ENCODE results near the gene TTC22. TPM values are rescaled to one million over a fixed set of nuclear protein-coding genes. Genes with fewer than 3 reads are reported as not detected.

The TTC22 gene
- total RNA-seq, result 24.9 TPM

GRCh38 chr1:54800899-54801759 is at the start of gene TTC22:
TSS of gene TTC22 (minus strand) at chr1:54801323. CDS start at chr1:54801163, 160 bp downstream.
- peak; percentile 69 for DNase-seq (ENCODE audit: low spot score)

DNA sequence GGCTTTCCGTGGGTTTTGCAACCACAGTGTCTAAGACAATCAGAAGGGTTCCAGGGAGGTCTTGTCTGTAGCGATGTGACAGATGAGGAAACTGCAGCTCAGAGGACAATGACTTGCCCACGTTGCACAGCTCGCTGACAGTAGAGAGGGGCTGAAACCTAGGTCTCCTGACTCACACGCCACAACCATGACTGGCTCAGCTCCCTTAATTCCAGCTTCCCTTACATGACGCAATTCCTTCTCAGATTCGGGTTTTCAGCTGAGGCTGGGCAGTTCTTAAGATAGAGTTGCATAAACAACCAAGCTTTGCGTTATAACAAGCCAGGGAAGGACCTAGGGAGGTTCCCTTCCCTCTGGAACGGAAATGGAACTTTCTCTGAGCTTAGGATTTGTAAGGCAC is 49.6 kb upstream of the TTC22 start:
- DNase-seq (ENCODE audit: low spot score), result peak; percentile 38

- DNase-seq (ENCODE audit: low spot score), result no peak
Observed at GRCh38 chr1:54850069-54850730, 49.1 kb upstream of the TTC22 start.

GRCh38 chr1:54849219-54850068 is 48.3 kb upstream of the TTC22 start:
- DNase-seq (ENCODE audit: low spot score), result no peak

GRCh38 chr1:54848134-54848948 is 47.2 kb upstream of the TTC22 start:
- no peak for DNase-seq (ENCODE audit: low spot score)

DNA sequence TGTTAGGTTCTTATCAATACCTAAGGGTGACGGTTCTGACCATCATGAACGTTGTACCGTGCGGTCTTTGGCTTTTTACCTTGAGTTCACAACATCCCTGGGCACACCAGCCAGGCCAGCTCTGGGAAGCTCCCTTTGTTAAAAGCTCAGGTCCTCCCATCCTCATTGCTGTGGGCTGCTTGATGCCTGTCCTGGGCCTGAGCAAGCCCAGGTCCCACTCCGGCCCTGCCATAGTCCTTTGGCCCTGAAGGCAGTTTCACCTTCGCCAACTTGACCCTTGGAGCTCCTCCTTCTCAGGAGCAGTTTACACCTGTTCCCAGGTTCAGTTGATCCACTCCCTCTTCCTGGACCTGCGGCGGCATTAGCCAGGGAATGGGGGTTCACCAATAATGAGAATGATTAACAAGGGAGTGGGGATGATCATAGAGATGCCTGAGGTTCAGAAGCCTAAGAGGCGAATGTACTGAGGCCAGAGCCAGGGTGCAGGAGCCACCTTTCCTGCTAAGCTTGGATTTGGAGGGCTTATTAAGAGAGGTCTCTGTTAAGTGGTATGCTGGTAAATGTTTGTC is 45.7 kb upstream of the TTC22 start:
- no peak for DNase-seq (ENCODE audit: low spot score)

- no peak for DNase-seq (ENCODE audit: low spot score)
Observed at GRCh38 chr1:54846301-54846700, 45.2 kb upstream of the TTC22 start.

DNA sequence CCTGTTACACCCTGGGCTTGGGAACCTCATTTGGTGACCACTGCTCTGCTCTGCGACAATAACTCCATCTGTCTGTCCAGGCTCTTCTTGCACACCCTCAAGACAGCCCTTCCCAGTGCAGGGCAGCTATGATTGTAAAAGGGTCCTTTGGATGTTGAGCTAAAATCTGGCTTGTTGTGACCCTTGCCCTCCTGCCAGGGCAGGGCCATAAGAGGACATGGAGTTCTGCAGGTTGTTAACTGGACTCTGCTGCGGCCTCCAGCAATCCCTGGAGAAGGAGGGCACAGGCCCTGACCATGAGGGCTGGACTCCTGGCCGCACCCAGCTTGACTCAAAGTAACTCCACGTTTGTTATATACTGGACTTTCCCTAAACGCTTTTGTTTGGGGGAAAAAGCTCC is 44.6 kb upstream of the TTC22 start:
- DNase-seq (ENCODE audit: low spot score), result no peak

DNA sequence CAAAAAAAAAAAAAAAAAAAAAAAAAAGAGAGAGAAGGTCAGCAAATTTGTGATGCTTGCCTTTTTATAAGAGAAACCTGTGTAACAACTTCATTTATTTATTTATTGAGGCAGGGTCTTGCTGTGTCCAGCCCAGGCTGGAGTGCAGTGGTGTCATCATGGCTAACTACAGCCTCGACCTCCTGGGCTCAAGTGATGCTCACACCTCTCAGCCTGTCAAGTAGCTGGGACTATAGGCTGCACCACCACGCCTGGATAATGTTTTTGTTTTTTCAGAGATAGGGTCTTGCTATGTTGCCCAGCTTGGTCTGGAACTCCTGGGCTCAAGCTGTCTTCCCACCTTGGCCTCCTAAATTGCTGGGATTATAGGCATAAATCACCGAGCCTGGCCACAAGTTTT is 43.4 kb upstream of the TTC22 start:
- DNase-seq (ENCODE audit: low spot score), result no peak

DNA sequence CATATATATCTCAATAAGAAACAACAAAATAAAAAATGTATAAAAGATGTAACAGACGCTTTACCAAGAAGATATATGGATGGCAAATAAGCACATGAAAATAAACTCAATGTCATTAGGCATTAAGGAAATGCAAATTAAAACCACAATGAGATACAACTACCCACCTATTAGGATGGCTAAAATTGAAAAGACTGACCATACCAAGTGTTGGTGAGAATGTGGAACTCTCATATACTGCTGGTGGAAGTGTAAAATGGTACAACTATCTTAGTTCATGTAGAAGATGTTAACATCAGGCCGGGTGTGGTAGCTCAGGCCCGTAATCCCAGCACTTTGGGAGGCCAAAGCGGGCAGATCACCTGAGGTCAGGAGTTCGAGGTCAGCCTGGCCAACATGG is 42.3 kb upstream of the TTC22 start:
- no peak for DNase-seq (ENCODE audit: low spot score)

DNA sequence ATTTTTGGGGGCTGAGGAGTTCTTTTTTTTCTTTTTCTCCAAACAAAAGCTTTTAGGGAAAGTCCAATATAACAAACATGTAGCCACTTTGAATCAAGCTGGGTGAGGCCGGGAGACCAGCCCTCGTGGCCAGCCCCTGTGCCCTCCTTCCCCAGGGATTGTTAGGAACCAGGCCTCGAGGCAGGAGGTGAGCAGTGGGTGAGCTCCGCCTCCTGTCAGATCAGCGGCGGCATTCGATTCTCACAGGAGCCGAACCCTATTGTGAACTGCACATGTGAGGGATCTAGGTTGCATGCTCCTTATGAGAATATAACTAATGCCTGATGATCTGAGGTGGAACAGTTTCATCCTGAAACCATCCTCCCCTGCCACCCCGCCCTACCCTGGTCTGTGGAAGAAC is 41.8 kb upstream of the TTC22 start:
- DNase-seq (ENCODE audit: low spot score), result no peak

DNA sequence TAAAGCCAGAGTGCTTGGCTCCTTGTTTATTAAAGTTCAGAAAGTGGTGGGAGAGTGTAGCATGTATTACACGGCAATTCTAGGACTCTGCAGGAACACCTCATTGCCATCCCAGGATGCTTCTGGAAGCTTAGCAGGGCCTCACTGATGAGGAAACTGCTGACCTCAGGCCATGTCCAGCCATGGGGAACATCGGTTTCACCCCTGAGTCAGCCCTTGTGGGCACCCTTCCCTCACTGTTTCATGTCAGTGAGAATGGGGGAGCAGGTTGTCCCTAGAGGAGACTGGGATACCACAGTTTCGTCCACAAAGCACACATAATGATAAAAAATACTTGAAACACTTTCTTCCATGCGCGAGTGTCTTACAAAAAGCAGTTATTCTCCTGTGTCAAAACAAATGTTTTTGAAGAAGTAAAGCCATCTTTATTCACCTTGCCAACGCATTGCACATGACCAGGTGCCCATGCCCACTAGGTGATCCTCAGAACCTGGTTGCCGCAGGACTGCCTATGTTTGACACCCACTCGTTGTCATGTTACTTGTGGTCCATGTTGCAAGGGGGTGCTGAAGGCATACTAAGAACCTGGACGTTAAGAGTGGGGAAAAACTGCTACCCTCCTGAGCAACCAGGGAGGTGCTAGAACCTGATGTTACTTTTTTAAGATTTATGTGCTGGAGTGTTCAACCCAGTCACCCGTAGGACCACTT is 41.2 kb upstream of the TTC22 start:
- DNase-seq (ENCODE audit: low spot score), result no peak

DNA sequence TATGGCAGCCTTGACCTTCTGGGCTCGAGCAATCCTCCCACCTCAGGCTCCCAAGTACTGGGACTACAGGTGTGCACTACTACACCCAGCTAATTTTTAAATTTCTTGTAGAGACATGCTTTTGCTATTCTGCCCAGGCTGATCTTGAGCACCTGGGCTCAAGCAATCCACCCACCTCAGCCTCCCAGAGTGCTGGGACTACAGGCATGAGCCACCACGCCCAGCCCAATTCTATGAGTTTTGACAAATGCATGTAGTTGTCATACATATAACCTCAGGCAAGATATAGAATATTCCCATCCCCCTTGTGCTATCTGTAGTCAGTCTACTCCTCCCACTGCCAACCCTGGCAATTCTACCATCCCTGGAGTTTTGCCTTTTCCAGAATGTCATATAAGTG is 38.7 kb upstream of the TTC22 start:
- DNase-seq (ENCODE audit: low spot score), result no peak

DNA sequence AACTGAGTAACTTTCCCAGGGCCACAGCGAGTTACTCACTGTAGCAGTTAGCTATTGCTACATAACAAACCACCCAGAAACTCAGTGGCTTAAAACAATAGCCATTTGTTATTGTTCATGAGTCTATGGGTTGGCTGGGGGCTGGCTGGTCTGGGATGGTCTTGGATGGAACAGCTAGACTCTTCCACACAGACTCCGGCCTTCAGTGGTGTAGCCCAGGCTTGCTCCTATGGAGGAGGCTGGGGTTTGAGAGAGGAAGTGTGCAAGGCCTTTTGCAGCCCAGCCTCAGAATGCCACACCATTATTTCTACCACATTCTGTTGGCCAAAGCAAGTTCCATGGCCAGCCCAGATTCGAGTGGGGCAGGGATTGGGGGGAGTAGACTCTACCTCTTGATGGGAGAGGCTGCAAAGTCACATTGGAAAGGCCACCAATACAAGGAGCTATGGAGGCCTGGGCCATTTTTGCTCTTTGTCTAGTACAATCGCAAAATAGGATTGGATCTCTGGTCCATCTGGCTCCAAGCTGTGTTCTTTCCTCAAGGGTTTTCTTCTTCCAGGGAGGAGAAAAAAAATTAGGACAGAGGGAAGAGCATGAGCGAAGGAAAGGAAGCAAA is 37.5 kb upstream of the TTC22 start:
- DNase-seq (ENCODE audit: low spot score), result no peak

GRCh38 chr1:54837002-54837853 is 36.1 kb upstream of the TTC22 start:
- no peak for DNase-seq (ENCODE audit: low spot score)

- no peak for DNase-seq (ENCODE audit: low spot score)
Observed at GRCh38 chr1:54836594-54836993, 35.5 kb upstream of the TTC22 start.

DNA sequence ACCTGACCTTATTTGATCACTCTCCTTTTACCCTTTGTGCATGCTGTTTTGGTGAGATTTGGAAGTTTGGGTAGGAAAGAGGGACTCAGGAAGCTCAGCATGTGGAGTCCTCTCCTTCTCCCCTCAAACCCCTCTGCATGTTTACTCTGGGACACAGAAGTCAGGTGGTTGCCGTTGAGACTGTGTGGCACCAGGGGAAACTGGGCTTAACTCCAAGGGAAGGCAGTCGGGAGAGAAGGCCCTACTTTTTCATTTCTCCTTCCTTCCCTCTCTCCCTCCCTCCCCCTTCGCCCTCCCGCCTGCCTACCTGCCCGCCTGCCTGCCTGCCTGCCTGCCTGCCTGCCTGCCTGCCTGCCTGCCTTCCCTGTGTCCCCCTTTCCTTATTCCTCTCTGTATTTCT is 34.8 kb upstream of the TTC22 start:
- DNase-seq (ENCODE audit: low spot score), result no peak

- no peak for DNase-seq (ENCODE audit: low spot score)
Observed at GRCh38 chr1:54835131-54835898, 34.2 kb upstream of the TTC22 start.
